CD4-positive, alpha-beta T cell treated with Interleukin-10 for 1 hour (primary cell): ENCODE measurements around the gene KIAA1549.
A peak's percentile ranks its signal among the peaks of the same experiment; 100 is the strongest.
"Not testable (repeated sequence)": the region's sequence is repeated elsewhere in the genome, so short reads cannot be mapped to it uniquely, and the experiment has no call there.

Source experiments
- DNase-seq: peaks from one replicate; pipeline ENCODE4 v3.0.0-alpha.2; 2020

KIAA1549 gene

DNA sequence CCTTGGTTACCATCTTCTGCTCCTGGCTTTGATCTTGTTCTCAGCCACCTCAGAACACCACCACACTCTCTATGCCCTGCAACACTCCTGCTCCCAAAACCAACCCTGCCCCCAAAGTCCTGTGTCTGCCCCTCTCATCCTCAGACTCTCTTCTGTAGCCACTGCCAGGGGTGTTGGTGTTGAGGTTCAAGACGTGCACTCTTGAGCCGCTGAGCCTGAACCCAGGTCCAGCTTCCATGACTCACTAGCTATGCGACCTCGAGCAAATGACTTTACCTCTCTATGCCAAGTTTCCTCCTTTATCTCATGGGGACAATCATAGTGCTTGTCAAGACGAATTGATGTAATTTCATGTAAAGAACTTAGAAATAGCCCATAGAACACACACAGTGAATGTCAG is 182.4 kb downstream of the KIAA1549 start:
- DNase-seq = no peak

DNA sequence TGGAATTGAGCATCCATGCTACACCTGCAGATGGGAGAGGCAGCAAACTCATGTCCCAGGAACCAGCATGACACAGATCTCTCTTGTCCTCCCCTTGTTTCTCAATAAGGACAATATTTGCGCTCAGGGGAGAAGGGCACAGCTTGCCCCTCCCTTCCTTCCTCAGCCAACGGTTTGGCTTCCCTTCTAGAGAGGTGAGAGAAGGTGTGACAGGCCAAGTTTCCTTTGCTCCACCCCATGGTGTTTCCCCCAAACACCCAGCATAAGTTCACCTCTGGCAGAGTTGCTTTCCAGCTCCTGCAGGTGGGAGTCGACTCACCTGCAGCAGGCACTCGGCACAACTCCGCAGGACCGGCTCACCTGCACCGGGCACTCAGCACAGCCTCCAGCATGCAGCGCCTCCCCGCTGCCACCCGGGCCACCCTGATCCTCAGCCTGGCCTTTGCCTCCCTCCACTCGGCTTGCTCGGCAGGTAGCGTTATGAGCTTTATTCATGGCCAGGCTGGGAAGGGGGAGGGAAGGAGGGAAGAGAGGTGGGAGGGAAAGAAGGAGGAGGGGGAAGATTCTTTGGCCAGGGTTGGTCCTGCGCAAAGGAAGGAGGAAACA is 183.4 kb downstream of the KIAA1549 start, which contains the start of the genes ATP6V0A4 and TMEM213:
TSS of gene ATP6V0A4 (minus strand) at position 482 of the 606 bp plus-strand sequence. CDS start 26,949 bp downstream, outside the sequence.
TSS of gene TMEM213 (plus strand) at position 280 of the 606 bp plus-strand sequence. CDS start at position 391, 111 bp downstream.
- peak; percentile 1 for DNase-seq

DNA sequence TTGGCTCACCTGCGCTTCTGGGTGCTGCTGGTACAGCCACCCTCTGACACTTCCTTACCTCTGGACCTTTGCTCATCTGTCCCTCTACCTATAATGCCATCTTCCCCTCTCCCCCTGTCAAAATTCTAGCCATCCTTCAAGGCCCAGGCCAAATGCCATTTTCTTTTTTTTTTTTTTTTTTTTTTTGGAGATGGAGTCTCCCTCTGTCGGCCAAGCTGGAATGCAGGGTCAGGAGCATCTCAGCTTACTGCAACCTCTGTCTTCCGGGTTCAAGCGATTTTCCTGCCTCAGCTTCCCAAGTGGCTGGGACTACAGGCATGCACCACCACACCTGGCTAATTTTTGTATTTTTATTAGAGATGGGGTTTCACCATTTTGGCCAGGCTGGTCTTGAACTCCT is 184.1 kb downstream of the KIAA1549 start:
- not testable (repeated sequence) for DNase-seq

DNA sequence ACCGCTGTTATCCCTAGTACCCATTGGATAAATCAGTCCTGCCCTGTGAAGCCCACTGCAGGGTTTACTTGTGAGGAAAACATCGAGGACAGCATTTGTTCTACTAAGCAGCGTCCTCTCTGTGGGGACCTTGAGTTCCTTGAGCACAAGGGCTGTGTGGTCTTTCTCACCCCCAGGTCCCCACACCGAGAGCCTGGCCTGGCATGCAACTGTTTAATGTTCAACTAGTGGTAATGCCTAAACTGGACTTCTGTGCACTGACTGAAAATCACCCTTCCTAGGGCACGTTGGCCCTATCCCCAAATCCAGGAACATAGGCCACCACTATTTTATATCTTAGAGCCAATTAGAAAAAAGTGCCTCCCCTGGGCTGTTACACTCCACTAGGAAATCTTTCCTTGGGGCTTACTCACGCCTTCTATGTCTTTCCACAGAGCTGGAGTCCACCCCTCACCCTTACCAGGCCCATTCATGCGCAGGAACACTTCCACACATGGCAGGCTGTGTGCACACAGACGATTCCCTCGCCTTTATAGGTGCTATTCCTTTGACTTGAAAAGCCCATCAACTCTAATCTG is 185.1 kb downstream of the KIAA1549 start:
- DNase-seq = no peak

DNA sequence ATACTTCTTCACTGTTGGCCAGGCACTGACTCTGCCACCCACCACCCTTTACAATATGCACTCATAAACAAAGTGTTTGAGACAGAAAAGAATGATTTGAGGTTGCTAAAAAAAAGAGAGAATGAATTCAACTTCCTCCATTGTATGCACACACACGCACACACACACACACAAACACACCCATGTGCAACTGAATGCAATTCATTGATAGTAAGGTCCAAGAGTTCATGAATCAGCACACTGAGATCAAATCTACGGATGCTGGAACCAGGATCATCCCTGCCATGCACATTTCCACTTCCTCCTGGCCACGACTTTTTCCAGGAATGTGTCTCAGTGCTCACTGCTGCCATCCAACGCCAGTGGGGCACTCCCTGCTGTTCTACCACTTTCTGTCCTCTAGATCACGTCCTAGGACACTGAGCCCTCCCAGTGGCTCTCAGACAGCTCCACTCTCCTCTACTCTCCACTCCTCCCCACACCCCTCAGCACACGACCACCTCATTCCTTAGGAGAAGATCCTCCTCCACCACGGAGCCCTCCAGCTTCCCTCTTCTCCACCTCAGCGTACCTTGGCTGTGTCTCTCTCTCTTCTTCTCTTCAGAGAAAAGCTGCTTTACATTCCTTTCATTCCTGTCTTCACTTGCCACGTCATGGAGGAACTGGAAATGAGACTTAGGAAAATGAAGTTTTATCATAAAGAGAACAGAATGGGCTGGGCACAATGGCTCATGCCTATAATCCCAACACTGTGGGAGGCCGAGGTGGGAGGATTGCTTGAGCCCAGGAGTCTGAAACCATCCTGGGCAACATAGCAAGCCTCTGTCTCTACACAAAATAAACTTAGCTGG is 195.4 kb downstream of the KIAA1549 start:
- DNase-seq = no peak

DNA sequence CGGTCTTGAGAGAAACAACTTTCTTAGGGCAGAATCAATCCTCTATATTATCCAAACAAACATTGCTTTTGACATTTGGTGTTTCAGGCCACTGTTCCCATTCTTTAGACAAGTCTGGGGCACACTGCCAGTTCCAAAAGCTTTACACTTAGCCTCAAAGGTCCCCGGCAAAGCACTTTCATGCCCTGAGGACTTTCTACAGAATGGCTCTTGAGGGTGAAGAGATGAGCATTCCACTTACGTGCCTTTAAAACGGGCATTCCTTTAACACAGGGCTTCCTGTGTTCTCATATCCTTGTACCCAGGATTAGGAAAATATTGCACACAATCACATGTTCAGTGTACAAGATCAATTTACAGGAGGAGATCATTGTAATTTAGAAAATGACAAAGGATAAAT is 196.5 kb downstream of the KIAA1549 start:
- no peak for DNase-seq
